Peyer's patch (tissue), 4 donors: Measurements from ENCODE around the gene NXPH1.

Source experiments
- CTCF ChIP-seq, 6 experiments: fragments of 450-650 bp in 4 of 6; fragments of 200-600 bp in 2 of 6; sonication (generic) in 1 of 6; IDR thresholded peaks; one replicate each; pipeline ENCODE4 v1.5.1; 2017 to 2019; ENCODE audit warnings: antibody characterized with exemption in 6 of 6, mild to moderate bottlenecking in 3 of 6, moderate library complexity in 1 of 6
- POLR2A ChIP-seq, 2 donors: fragments of 450-650 bp; IDR thresholded peaks; one replicate each; pipeline ENCODE4 v1.5.1; 2017; ENCODE audit warnings: antibody characterized with exemption in 2 of 2, mild to moderate bottlenecking in 2 of 2, moderate library complexity in 2 of 2

GRCh38 chr7:8480527-8480926 is 47.1 kb downstream of the NXPH1 start:
- TF ChIP-seq CTCF (IDR thresholded peaks at IDR 0.05), result no peak
- no peak for TF ChIP-seq POLR2A (IDR thresholded peaks at IDR 0.05)
